ENCODE data around the gene ZDBF2. TPM values are rescaled to one million over a fixed set of nuclear protein-coding genes. Genes with fewer than 3 reads are reported as not detected.

The ZDBF2 gene
- total RNA-seq, 1 experiment from 2014 or later: not detected

- Mint-ChIP-seq H3K4me3 (ENCODE audit: low read depth, unreplicated experiment) (no peak overlapping the region), H3K4me1 (ENCODE audit: low read depth, unreplicated experiment) (peaks cover 16% of the 10 kb centered on the region), H3K27me3 (ENCODE audit: unreplicated experiment) (peaks cover 77% of the 10 kb centered on the region), H3K36me3 (ENCODE audit: insufficient read depth, unreplicated experiment) (no peaks in the 10 kb centered on the region), H3K27ac (ENCODE audit: unreplicated experiment) (no peak overlapping the region), H3K9me3 (ENCODE audit: low read depth, unreplicated experiment) (no peaks in the 10 kb centered on the region)
- BruUV-seq (replicated peaks): no TSS peak
- CTCF ChIA-PET: interaction anchor here (1.5 kb wide), 1 partner anchor 11 kb away, joined by 5 read pairs; no protein-coding TSS in a partner anchor
- intact Hi-C loops (cut with micrococcal nuclease; ENCODE audit: unreplicated experiment): loop anchor here (2.0 kb wide), 1 partner anchor 96 kb away; no protein-coding TSS in a partner anchor
- DNase-seq: peak; percentile 20
- TF ChIP-seq CTCF (IDR thresholded peaks at IDR 0.05; ENCODE audit: unreplicated experiment): peak; percentile 38
Measured at GRCh38 chr2:206260188-206261012, 14.1 kb upstream of the ZDBF2 start.

- Mint-ChIP-seq H3K4me3 (ENCODE audit: low read depth, unreplicated experiment) (no peak overlapping the region), H3K9me3 (ENCODE audit: low read depth, unreplicated experiment) (no peaks in the 10 kb centered on the region), H3K36me3 (ENCODE audit: insufficient read depth, unreplicated experiment) (no peaks in the 10 kb centered on the region), H3K27me3 (ENCODE audit: unreplicated experiment) (peaks cover 59% of the 10 kb centered on the region), H3K27ac (ENCODE audit: unreplicated experiment) (no peak overlapping the region), H3K4me1 (ENCODE audit: low read depth, unreplicated experiment) (peaks cover 16% of the 10 kb centered on the region)
- TF ChIP-seq CTCF (IDR thresholded peaks at IDR 0.05; ENCODE audit: unreplicated experiment): no peak
- no peak for DNase-seq
- intact Hi-C loops (cut with micrococcal nuclease; ENCODE audit: unreplicated experiment): no loop called here
- no TSS peak for BruUV-seq (replicated peaks)
- CTCF ChIA-PET: no interaction called here
Measured at GRCh38 chr2:206263959-206264603, 10.4 kb upstream of the ZDBF2 start.

GRCh38 chr2:206266130-206267125 is 8.0 kb upstream of the ZDBF2 start:
- no peak for TF ChIP-seq CTCF (IDR thresholded peaks at IDR 0.05; ENCODE audit: unreplicated experiment)
- intact Hi-C loops (cut with micrococcal nuclease; ENCODE audit: unreplicated experiment): no loop called here
- CTCF ChIA-PET: no interaction called here
- no peak overlapping the region for H3K27ac Mint-ChIP-seq (ENCODE audit: unreplicated experiment)
- H3K4me1 Mint-ChIP-seq (ENCODE audit: low read depth, unreplicated experiment): no peaks in the 10 kb centered on the region
- H3K36me3 Mint-ChIP-seq (ENCODE audit: insufficient read depth, unreplicated experiment): no peaks in the 10 kb centered on the region
- peaks cover 37% of the 10 kb centered on the region for H3K27me3 Mint-ChIP-seq (ENCODE audit: unreplicated experiment)
- no TSS peak for BruUV-seq (replicated peaks)
- H3K4me3 Mint-ChIP-seq (ENCODE audit: low read depth, unreplicated experiment): no peak overlapping the region
- no peak for DNase-seq
- no peaks in the 10 kb centered on the region for H3K9me3 Mint-ChIP-seq (ENCODE audit: low read depth, unreplicated experiment)

- TF ChIP-seq CTCF (IDR thresholded peaks at IDR 0.05; ENCODE audit: unreplicated experiment): no peak
- DNase-seq: no peak
- no peak overlapping the region for H3K4me3 Mint-ChIP-seq (ENCODE audit: low read depth, unreplicated experiment)
- no peaks in the 10 kb centered on the region for H3K9me3 Mint-ChIP-seq (ENCODE audit: low read depth, unreplicated experiment)
- peaks cover 30% of the 10 kb centered on the region for H3K27me3 Mint-ChIP-seq (ENCODE audit: unreplicated experiment)
- H3K36me3 Mint-ChIP-seq (ENCODE audit: insufficient read depth, unreplicated experiment): no peaks in the 10 kb centered on the region
- H3K4me1 Mint-ChIP-seq (ENCODE audit: low read depth, unreplicated experiment): no peaks in the 10 kb centered on the region
- intact Hi-C loops (cut with micrococcal nuclease; ENCODE audit: unreplicated experiment): no loop called here
- no peak overlapping the region for H3K27ac Mint-ChIP-seq (ENCODE audit: unreplicated experiment)
- CTCF ChIA-PET: no interaction called here
- BruUV-seq (replicated peaks): no TSS peak
Measured at GRCh38 chr2:206267567-206267966, 6.9 kb upstream of the ZDBF2 start.
